Stimulated activated CD8-positive, alpha-beta memory T cell treated with anti-CD3 and anti-CD28 coated beads, Interleukin-7, amount 100 ng/mL, for 1 hour (primary cell): ENCODE data around the gene OXNAD1.

Experiments used
- DNase-seq, 2 donors: peaks; one replicate each; pipeline ENCODE4 v3.0.0-alpha.2; 2020; ENCODE audit warnings: low read depth in 2 of 2

Gene OXNAD1

DNA sequence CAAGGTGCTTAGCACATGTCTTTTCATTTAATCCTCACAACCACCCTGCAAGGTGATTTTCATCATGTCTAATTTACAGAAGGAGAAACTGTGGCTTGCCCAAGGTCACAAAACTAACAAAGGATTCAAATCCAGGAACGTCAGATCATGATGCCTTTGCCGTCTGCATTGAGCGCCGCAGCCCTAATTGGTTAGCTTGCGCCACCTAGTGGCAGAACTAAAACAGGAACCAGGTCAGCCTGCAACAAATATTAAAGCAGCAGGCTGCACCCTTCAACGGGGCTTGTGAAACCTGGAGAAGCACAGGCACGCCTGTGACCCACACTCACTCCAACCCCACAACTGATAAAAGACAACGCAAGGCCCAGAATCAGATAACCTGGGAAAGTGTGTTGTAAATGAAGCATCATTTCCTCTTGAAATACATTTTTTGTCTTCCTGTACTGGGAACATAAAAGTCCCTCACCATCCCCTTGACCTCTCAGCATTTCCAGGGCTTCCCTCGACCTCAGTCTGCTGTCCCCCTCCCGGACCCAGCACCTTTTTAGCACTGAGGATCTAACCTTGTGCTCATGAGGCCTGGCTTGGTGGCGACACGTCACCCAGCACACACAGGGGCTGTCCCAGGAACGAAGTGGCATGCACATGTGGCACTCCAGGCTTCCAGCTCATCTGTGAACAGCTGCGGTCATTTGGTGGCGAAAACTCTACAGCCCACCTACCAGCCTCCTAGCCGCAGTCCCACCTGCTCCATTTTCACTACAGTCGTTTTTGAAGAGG, 17.5 kb upstream of the OXNAD1 start:
- peak; percentile 53 to 59 for DNase-seq

DNA sequence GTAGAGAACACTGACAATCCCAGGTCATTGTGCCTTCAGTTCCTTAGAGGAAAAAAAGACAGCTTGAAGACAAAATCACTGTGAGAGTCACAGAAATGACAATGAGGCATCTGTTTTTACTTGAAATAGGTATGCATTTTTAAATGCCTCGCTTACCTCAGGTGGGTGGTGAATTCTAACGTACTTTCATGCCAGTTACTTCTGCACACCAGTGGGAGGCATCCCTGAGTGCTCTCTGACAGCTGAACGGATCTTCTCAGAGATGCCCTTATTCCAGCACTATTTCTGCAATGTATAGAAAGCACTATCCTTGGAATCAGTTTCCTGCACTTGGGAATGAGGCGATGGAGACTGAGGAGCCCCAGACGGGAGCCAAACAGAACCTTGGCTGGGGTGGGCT, 16.5 kb upstream of the OXNAD1 start:
- no peak for DNase-seq

- no peak for DNase-seq
These were observed 15.7 kb upstream of the OXNAD1 start for GRCh38 chr3:16249336-16249735.

DNA sequence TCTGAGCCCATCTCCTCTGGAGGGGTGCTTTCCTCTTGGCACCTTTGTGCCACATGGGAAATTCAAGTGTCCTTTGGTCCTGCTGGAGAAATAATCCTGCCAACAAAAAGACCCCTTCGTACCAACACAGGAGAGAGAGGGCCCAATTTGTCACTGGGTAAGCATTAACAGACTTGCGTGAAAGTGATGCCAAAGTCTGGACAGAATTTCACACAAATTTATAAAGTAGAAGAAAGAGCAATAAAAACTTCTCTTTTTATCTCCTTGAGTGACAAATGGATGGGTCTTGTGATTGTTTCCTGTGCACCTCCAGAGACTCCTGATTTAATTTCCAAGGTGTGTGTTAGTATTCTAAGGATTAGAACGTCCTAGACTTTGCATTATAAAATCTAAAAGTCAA, 15.1 kb upstream of the OXNAD1 start:
- DNase-seq = no peak

DNA sequence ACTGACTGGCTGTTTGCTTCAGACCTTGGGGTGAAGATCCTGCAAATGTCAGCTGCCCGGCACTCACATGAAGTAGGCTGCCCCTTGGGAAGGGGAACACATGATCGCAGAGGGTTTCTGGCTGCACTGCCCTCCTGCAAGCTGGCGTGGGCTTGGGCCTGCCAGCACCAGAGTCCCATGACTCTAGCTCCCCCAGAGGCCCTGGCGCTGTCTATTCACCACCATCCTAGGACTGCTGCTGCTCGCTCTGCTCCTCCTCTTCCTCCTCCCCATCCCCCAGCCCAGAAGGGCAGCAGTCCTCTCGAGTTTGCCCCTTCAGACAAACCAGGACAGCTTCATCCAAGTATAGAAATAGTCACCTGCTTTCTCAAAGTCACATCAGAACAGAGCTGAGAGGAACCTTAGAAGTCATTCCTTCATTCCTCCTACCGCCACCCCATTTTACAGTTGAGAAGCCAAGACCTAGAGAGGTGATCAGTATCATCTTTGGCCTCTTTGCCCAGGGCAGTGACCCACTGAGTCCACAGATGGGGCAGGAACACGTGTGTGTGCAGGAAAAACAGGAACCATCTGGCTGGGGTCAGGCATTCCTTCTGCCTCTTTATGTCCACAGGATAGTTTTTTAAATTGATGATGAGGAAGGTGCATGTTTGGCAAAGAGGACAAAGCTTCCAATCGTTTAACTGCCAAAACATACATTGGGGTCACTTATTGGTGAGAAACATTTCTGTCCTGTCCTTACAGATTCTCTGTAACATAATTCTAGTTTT, 13.5 kb upstream of the OXNAD1 start:
- no peak for DNase-seq

GRCh38 chr3:16252243-16252978, 12.6 kb upstream of the OXNAD1 start:
- DNase-seq = no peak

GRCh38 chr3:16252988-16253387, 12.0 kb upstream of the OXNAD1 start:
- DNase-seq = no peak

DNA sequence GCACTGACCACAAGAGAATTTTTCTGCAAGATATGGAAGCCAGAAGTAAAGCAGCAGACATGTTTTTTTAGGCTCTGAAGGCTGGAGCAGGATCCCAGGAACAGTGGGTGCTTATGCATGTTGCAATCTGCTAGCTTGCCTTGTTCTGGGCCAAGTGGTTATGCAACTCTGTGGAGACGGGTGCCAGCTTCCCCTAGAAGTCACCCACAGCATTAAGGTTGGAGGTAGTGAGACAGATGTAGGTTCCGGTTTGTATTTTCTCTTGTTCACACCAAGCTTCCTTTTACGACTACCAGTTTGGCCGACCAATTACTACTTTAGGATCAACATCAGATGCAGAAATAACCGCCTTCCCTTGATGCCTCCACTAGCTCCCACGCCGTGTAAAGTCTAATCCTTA, 11.4 kb upstream of the OXNAD1 start:
- DNase-seq = no peak

GRCh38 chr3:16254916-16255315, 10.1 kb upstream of the OXNAD1 start:
- no peak for DNase-seq

DNA sequence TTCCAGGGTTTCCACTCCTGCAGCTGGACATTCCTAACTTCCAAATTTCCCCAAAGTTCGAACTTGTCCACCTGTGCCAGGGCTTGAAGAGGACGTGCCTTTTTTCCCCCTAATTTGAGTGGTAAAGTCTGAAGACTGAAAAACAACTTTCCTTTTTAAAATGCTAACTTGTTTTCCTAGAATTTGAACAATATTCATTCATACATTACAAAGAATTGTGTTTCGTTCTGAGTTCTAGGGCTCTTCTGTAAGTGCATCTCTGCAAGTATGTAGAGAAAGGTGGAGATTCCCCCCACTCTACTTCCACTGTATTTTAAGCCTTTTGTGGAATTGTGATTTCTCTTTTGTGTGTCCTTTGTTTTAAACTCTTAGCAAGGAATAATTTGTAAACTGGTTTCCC, 9.7 kb upstream of the OXNAD1 start:
- no peak for DNase-seq

- DNase-seq = no peak
These were observed 9.3 kb upstream of the OXNAD1 start for GRCh38 chr3:16255726-16256125.

GRCh38 chr3:16257309-16257708, 7.7 kb upstream of the OXNAD1 start:
- no peak for DNase-seq

DNA sequence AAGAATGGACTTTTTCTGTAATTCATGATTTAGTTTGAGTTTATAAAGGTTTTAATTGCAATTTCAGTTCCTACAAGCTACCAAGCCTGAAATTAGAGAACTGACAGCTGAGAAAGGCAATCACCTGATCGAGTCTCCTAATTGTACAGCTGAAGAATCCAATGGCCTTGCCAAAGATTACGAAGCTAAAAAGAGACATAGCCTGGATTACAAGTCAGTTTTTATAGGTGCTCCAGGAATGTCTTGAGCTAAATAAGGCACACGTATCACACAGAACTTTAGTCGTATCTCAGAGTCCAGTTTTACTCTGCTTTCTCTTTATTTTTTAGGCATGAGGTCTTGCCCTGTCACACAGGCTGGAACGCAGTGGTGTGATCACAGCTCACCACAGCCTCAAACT, 6.8 kb upstream of the OXNAD1 start:
- DNase-seq = no peak

GRCh38 chr3:16258866-16259265, 6.1 kb upstream of the OXNAD1 start:
- no peak for DNase-seq

GRCh38 chr3:16260046-16260445, 5.0 kb upstream of the OXNAD1 start:
- DNase-seq = no peak

DNA sequence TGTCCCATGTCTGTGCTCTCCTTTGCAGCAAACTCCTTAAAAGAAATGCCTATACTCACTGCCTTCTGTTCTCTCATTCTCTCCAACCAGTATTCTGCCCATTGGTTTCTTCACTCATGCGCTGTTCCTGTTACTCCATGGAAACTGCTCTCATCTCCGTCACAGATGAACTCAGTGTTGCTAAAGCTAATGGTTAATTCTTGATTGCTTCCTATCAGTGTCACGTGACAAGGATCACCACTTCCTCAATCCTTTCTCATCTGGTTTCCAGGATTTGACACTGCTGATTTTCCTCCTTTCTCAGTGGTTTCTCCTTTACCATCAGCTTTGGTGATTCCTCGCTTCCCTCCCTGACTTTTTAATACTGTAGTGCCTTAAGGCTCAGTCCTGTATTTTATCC, 2.8 kb upstream of the OXNAD1 start:
- no peak for DNase-seq

- DNase-seq = no peak
These were observed 771 bp upstream of the OXNAD1 start for GRCh38 chr3:16264174-16264707.

DNA sequence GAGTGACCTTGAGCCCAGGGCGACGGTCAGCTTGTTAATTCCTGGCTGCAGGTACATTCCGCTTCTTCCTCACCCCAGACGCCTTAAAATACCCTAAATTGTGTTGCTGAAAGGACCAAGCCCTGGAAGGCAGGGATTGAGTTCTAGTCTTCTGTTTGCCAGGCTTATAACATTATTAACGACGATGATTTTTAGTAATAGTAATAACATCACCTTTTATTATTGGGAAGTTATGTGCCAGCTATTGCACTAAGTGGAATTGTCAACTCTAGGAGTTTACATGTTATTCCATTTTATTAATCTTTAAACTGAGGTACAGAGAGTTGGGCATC, 409 bp downstream of the OXNAD1 start:
- no peak for DNase-seq

DNA sequence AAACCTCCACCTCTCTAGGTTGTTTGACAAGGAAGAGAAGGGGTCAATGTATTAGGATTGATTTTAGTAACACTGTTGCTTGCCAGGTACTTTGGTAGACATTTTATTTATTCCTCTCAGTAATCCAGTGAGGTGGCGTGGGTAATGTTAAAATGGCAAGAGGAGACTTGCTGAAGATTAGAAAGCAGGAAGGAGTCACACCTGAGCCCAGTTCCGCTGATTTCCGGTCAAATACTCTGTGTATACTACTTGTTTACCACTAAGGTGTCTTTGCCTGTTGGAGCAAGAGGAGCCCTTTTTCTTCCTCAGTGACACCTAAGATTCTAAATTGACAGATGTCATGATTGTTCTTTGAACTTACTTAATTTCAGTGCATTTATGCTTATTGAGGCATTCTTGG, 1.7 kb downstream of the OXNAD1 start:
- DNase-seq = no peak

DNA sequence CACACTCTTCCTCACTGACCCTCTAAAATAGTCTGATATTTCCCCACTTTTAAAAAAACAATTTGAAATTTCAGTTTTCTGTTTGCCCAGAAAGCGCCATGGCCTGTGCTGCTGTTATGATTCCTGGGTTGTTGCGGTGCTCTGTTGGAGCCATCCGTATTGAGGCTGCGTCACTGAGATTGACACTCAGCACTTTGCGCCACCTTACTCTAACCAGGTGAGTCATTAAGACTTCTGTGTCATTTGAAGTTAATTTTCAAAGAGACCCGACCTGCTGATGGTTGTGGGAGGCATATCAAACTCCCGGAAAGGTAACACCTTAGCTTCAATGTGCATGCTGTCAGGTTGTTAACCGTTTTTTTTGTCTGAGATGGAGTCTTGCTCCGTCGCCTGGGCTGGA, 5.8 kb downstream of the OXNAD1 start:
- no peak for DNase-seq

- DNase-seq = no peak
These were observed 7.6 kb downstream of the OXNAD1 start for GRCh38 chr3:16272588-16272987.

DNA sequence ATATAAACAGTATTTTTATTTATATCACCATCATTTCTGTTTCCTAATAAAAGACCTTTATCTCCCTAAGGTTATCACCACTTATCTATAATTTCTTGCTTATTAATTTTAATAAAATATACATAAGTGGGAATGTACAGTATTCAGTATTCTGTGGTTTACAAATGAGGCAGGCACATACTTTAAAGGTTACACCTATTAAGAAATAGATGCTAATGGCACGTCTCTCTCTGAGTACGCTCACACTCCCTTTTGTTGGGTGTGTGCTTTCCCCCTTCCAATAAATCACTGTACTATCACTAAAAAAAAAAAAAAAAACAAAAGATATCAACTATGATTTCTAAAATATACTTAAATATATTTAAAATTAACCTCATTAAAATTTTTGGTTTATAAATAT, 8.9 kb downstream of the OXNAD1 start:
- no peak for DNase-seq

- no peak for DNase-seq
These were observed 12.5 kb downstream of the OXNAD1 start for GRCh38 chr3:16277471-16277870.
